ENCODE measurements around the gene TSHR.

TSHR gene

GRCh38 chr14:80988192-80988591 lies 32.8 kb downstream of the TSHR start:
- no peak overlapping the region for H3K27ac ChIP-seq (ENCODE audit: insufficient read depth, low read length, poor library complexity, severe bottlenecking)
- H3K4me3 ChIP-seq (ENCODE audit: insufficient read depth, low read depth, low read length, poor library complexity, severe bottlenecking): no peak overlapping the region
- H3K4me1 ChIP-seq (ENCODE audit: control insufficient read depth, insufficient read depth, low read length, poor library complexity, severe bottlenecking): no peaks in the 10 kb centered on the region
- H3K27me3 ChIP-seq (replicated peaks; ENCODE audit: control insufficient read depth, insufficient read depth, low read length, poor library complexity, severe bottlenecking): no peaks in the 10 kb centered on the region
- H3K36me3 ChIP-seq (ENCODE audit: control insufficient read depth, insufficient read depth, low read length): no peaks in the 10 kb centered on the region
- no peaks in the 10 kb centered on the region for H3K9me3 ChIP-seq (ENCODE audit: control insufficient read depth, low read length)
- DNase-seq: no peak

GRCh38 chr14:80988735-80989429 lies 33.5 kb downstream of the TSHR start:
- H3K27me3 ChIP-seq (replicated peaks; ENCODE audit: control insufficient read depth, insufficient read depth, low read length, poor library complexity, severe bottlenecking): no peaks in the 10 kb centered on the region

GRCh38 chr14:80992580-80992979 lies 37.2 kb downstream of the TSHR start:
- Histone ChIP-seq H3K9me3 (ENCODE audit: control insufficient read depth, low read length) (no peaks in the 10 kb centered on the region), H3K36me3 (ENCODE audit: control insufficient read depth, insufficient read depth, low read length) (no peaks in the 10 kb centered on the region)
- no peak for DNase-seq

More at GRCh38 chr14:80988735-80989429, 33.5 kb downstream of the TSHR start:
- no peak overlapping the region for H3K4me3 ChIP-seq (ENCODE audit: insufficient read depth, low read depth, low read length, poor library complexity, severe bottlenecking)
- H3K4me1 ChIP-seq (ENCODE audit: control insufficient read depth, insufficient read depth, low read length, poor library complexity, severe bottlenecking): no peaks in the 10 kb centered on the region
- no peak for DNase-seq
- H3K9me3 ChIP-seq (ENCODE audit: control insufficient read depth, low read length): no peaks in the 10 kb centered on the region
- H3K36me3 ChIP-seq (ENCODE audit: control insufficient read depth, insufficient read depth, low read length): no peaks in the 10 kb centered on the region
- H3K27ac ChIP-seq (ENCODE audit: insufficient read depth, low read length, poor library complexity, severe bottlenecking): no peak overlapping the region

GRCh38 chr14:80996049-80996901 lies 40.9 kb downstream of the TSHR start:
- no peak overlapping the region for H3K27ac ChIP-seq (ENCODE audit: insufficient read depth, low read length, poor library complexity, severe bottlenecking)
- H3K9me3 ChIP-seq (ENCODE audit: control insufficient read depth, low read length): no peaks in the 10 kb centered on the region
- H3K4me1 ChIP-seq (ENCODE audit: control insufficient read depth, insufficient read depth, low read length, poor library complexity, severe bottlenecking): no peaks in the 10 kb centered on the region
- DNase-seq: peak in 1 of 3 donors; percentile 15
- H3K36me3 ChIP-seq (ENCODE audit: control insufficient read depth, insufficient read depth, low read length): no peaks in the 10 kb centered on the region
- no peak overlapping the region for H3K4me3 ChIP-seq (ENCODE audit: insufficient read depth, low read depth, low read length, poor library complexity, severe bottlenecking)
- H3K27me3 ChIP-seq (replicated peaks; ENCODE audit: control insufficient read depth, insufficient read depth, low read length, poor library complexity, severe bottlenecking): peaks cover 1% of the 10 kb centered on the region

More at GRCh38 chr14:80992580-80992979, 37.2 kb downstream of the TSHR start:
- Histone ChIP-seq H3K27me3 (replicated peaks; ENCODE audit: control insufficient read depth, insufficient read depth, low read length, poor library complexity, severe bottlenecking) (no peaks in the 10 kb centered on the region), H3K27ac (ENCODE audit: insufficient read depth, low read length, poor library complexity, severe bottlenecking) (no peak overlapping the region), H3K4me1 (ENCODE audit: control insufficient read depth, insufficient read depth, low read length, poor library complexity, severe bottlenecking) (no peaks in the 10 kb centered on the region), H3K4me3 (ENCODE audit: insufficient read depth, low read depth, low read length, poor library complexity, severe bottlenecking) (no peak overlapping the region)

- Histone ChIP-seq H3K27me3 (replicated peaks; ENCODE audit: control insufficient read depth, insufficient read depth, low read length, poor library complexity, severe bottlenecking) (peaks cover 5% of the 10 kb centered on the region), H3K27ac (ENCODE audit: insufficient read depth, low read length, poor library complexity, severe bottlenecking) (no peak overlapping the region), H3K4me1 (ENCODE audit: control insufficient read depth, insufficient read depth, low read length, poor library complexity, severe bottlenecking) (no peaks in the 10 kb centered on the region), H3K9me3 (ENCODE audit: control insufficient read depth, low read length) (no peaks in the 10 kb centered on the region), H3K36me3 (ENCODE audit: control insufficient read depth, insufficient read depth, low read length) (no peaks in the 10 kb centered on the region), H3K4me3 (ENCODE audit: insufficient read depth, low read depth, low read length, poor library complexity, severe bottlenecking) (no peak overlapping the region)
- DNase-seq: no peak
These were observed 46.0 kb downstream of the TSHR start for GRCh38 chr14:81001447-81001846.

GRCh38 chr14:81004575-81004974 lies 49.2 kb downstream of the TSHR start:
- DNase-seq: no peak
- H3K36me3 ChIP-seq (ENCODE audit: control insufficient read depth, insufficient read depth, low read length): no peaks in the 10 kb centered on the region
- H3K4me1 ChIP-seq (ENCODE audit: control insufficient read depth, insufficient read depth, low read length, poor library complexity, severe bottlenecking): no peaks in the 10 kb centered on the region
- H3K27me3 ChIP-seq (replicated peaks; ENCODE audit: control insufficient read depth, insufficient read depth, low read length, poor library complexity, severe bottlenecking): peaks cover 5% of the 10 kb centered on the region
- H3K4me3 ChIP-seq (ENCODE audit: insufficient read depth, low read depth, low read length, poor library complexity, severe bottlenecking): no peak overlapping the region
- no peak overlapping the region for H3K27ac ChIP-seq (ENCODE audit: insufficient read depth, low read length, poor library complexity, severe bottlenecking)
- no peaks in the 10 kb centered on the region for H3K9me3 ChIP-seq (ENCODE audit: control insufficient read depth, low read length)

- Histone ChIP-seq H3K27ac (ENCODE audit: insufficient read depth, low read length, poor library complexity, severe bottlenecking) (no peak overlapping the region), H3K4me3 (ENCODE audit: insufficient read depth, low read depth, low read length, poor library complexity, severe bottlenecking) (no peak overlapping the region), H3K4me1 (ENCODE audit: control insufficient read depth, insufficient read depth, low read length, poor library complexity, severe bottlenecking) (no peaks in the 10 kb centered on the region), H3K27me3 (replicated peaks; ENCODE audit: control insufficient read depth, insufficient read depth, low read length, poor library complexity, severe bottlenecking) (peaks cover 5% of the 10 kb centered on the region), H3K36me3 (ENCODE audit: control insufficient read depth, insufficient read depth, low read length) (no peaks in the 10 kb centered on the region), H3K9me3 (ENCODE audit: control insufficient read depth, low read length) (no peaks in the 10 kb centered on the region)
- no peak for DNase-seq
These were observed 50.3 kb downstream of the TSHR start for GRCh38 chr14:81005540-81006228.

GRCh38 chr14:81006266-81006665 lies 50.8 kb downstream of the TSHR start:
- DNase-seq: no peak

GRCh38 chr14:81007131-81007530 lies 51.7 kb downstream of the TSHR start:
- no peaks in the 10 kb centered on the region for H3K4me1 ChIP-seq (ENCODE audit: control insufficient read depth, insufficient read depth, low read length, poor library complexity, severe bottlenecking)
- no peaks in the 10 kb centered on the region for H3K36me3 ChIP-seq (ENCODE audit: control insufficient read depth, insufficient read depth, low read length)
- H3K9me3 ChIP-seq (ENCODE audit: control insufficient read depth, low read length): no peaks in the 10 kb centered on the region
- H3K4me3 ChIP-seq (ENCODE audit: insufficient read depth, low read depth, low read length, poor library complexity, severe bottlenecking): no peak overlapping the region
- no peak for DNase-seq
- no peak overlapping the region for H3K27ac ChIP-seq (ENCODE audit: insufficient read depth, low read length, poor library complexity, severe bottlenecking)
- H3K27me3 ChIP-seq (replicated peaks; ENCODE audit: control insufficient read depth, insufficient read depth, low read length, poor library complexity, severe bottlenecking): no peaks in the 10 kb centered on the region

More at GRCh38 chr14:81006266-81006665, 50.8 kb downstream of the TSHR start:
- Histone ChIP-seq H3K27me3 (replicated peaks; ENCODE audit: control insufficient read depth, insufficient read depth, low read length, poor library complexity, severe bottlenecking) (peaks cover 4% of the 10 kb centered on the region), H3K4me3 (ENCODE audit: insufficient read depth, low read depth, low read length, poor library complexity, severe bottlenecking) (no peak overlapping the region), H3K4me1 (ENCODE audit: control insufficient read depth, insufficient read depth, low read length, poor library complexity, severe bottlenecking) (no peaks in the 10 kb centered on the region), H3K9me3 (ENCODE audit: control insufficient read depth, low read length) (no peaks in the 10 kb centered on the region), H3K27ac (ENCODE audit: insufficient read depth, low read length, poor library complexity, severe bottlenecking) (no peak overlapping the region), H3K36me3 (ENCODE audit: control insufficient read depth, insufficient read depth, low read length) (no peaks in the 10 kb centered on the region)
